Measurements from ENCODE around the gene FLVCR2.

- TF ChIP-seq CTCF (IDR thresholded peaks at IDR 0.05) (no peak), POLR2A (IDR thresholded peaks at IDR 0.05) (no peak)
These were observed 9.0 kb downstream of the FLVCR2 start for GRCh38 chr14:75587388-75587787.
